HCT116 (cell line): ENCODE results near the gene VSTM2B. TPM values are rescaled to one million over a fixed set of nuclear protein-coding genes. Genes with fewer than 3 reads are reported as not detected.

ENCODE experiments used
- ATAC-seq: fragments of 200-7000 bp; cut with Tn5 transposase; 2 replicates; pipeline ENCODE4 v1.9.1; 2020; ENCODE audit warnings: mild to moderate bottlenecking, moderate library complexity
- BruUV-seq: library from RNA; stranded (reverse); fragments of 400-500 nt; replicated peaks from 2 replicates; lab custom pipeline; 2021; lab: Mats Ljungman, UMichigan
- CTCF ChIA-PET: fragments of 300-600 bp; sonication (Branson Sonifier 250); formaldehyde crosslinking; loops from one replicate; lab custom pipeline; 2021; ENCODE audit warnings: antibody characterized with exemption; lab: Charles Lee
- POLR2A ChIA-PET: fragments of 300-600, 350-600 bp; sonication (Branson Sonifier 250); formaldehyde crosslinking; loops from one replicate; lab custom pipeline; 2021; ENCODE audit warnings: antibody characterized with exemption; lab: Charles Lee
- RAD21 ChIA-PET, 2 experiments: fragments of 300-600 bp; sonication (Branson Sonifier 250); formaldehyde crosslinking; loops; one replicate each; lab custom pipeline; 2023; ENCODE audit warnings: low total read pairs in 2 of 2; ENCODE audit not compliant: uncharacterized antibody in 2 of 2, unreplicated experiment in 2 of 2, low non-redundant PET in 1 of 2; lab: Charles Lee
- DNase-seq: peaks from one replicate; pipeline ENCODE4 v3.0.0-alpha.2; 2010; ENCODE audit warnings: low read depth, low spot score
- H2AFZ ChIP-seq: fragments of 200-600 bp; shearing (Covaris generic), sonication (generic); 2 replicates; pipeline ENCODE4 v1.6.1; 2017; ENCODE audit warnings: low read depth, mixed run types, mixed read lengths, antibody characterized with exemption, low read length; ENCODE audit not compliant: poor library complexity, severe bottlenecking
- H3K27ac ChIP-seq: 2 replicates; pipeline ENCODE4 v1.5.1; 2012; ENCODE audit warnings: low read depth, low read length
- H3K27me3 ChIP-seq: fragments of 200-600 bp; sonication (generic); 2 replicates; pipeline ENCODE4 v1.6.1; 2016; ENCODE audit warnings: mixed run types, low read length, mixed read lengths; ENCODE audit not compliant: insufficient read depth
- H3K36me3 ChIP-seq, 2 experiments: fragments of 200-500 bp in 1 of 2; fragments of 200-600 bp in 1 of 2; sonication (Bioruptor generic) in 1 of 2; sonication (generic) in 1 of 2; 2 replicates each; pipeline versions ENCODE4 v1.5.1 to v1.6.1; 2014 to 2016; ENCODE audit warnings: low read length in 2 of 2, inconsistent platforms in 1 of 2, mixed read lengths in 1 of 2, mixed run types in 1 of 2; ENCODE audit not compliant: insufficient read depth in 2 of 2, control insufficient read depth in 1 of 2
- H3K4me1 ChIP-seq, 2 experiments: fragments of 200-600 bp in 1 of 2; sonication (generic) in 1 of 2; 2 replicates each; pipeline versions ENCODE4 v1.5.1 to v1.6.1; 2012 to 2017; ENCODE audit warnings: low read length in 2 of 2, inconsistent platforms in 1 of 2, mild to moderate bottlenecking in 1 of 2, mixed read lengths in 1 of 2, mixed run types in 1 of 2, moderate library complexity in 1 of 2; ENCODE audit not compliant: insufficient read depth in 2 of 2, control insufficient read depth in 1 of 2
- H3K4me2 ChIP-seq: fragments of 200-600 bp; sonication (generic); 2 replicates; pipeline ENCODE4 v1.6.1; 2017; ENCODE audit warnings: mixed run types, low read length, mixed read lengths
- H3K4me3 ChIP-seq, 2 experiments: fragments of 200-600 bp in 1 of 2; sonication (generic) in 1 of 2; replicated peaks in 1 of 2; 2 replicates each; pipeline ENCODE4 v1.5.1; 2011 to 2016; ENCODE audit warnings: low read length in 2 of 2, control low read depth in 1 of 2, low read depth in 1 of 2, mild to moderate bottlenecking in 1 of 2, mixed read lengths in 1 of 2, mixed run types in 1 of 2
- H3K79me2 ChIP-seq: fragments of 200-600 bp; sonication (generic); 2 replicates; pipeline ENCODE4 v1.6.1; 2017; ENCODE audit warnings: mild to moderate bottlenecking, mixed run types, low read length, moderate library complexity, mixed read lengths; ENCODE audit not compliant: insufficient read depth
- H3K9ac ChIP-seq: fragments of 200-600 bp; sonication (generic); 2 replicates; pipeline ENCODE4 v1.6.1; 2016; ENCODE audit warnings: low read length, mixed read lengths
- H3K9me2 ChIP-seq: fragments of 200-600 bp; sonication (generic), shearing (Covaris generic); 2 replicates; pipeline ENCODE4 v1.6.1; 2017; ENCODE audit warnings: mixed run types, mild to moderate bottlenecking, moderate library complexity; ENCODE audit not compliant: insufficient read depth
- H3K9me3 ChIP-seq, 2 experiments: fragments of 200-500 bp in 1 of 2; fragments of 200-600 bp in 1 of 2; sonication (Bioruptor generic) in 1 of 2; sonication (generic) in 1 of 2; 2 replicates each; pipeline ENCODE4 v1.6.1; 2014 to 2017; ENCODE audit warnings: low read length in 2 of 2, mixed read lengths in 2 of 2, inconsistent platforms in 1 of 2, low read depth in 1 of 2, mild to moderate bottlenecking in 1 of 2, mixed run types in 1 of 2, moderate library complexity in 1 of 2; ENCODE audit not compliant: control insufficient read depth in 1 of 2, insufficient read depth in 1 of 2
- H4K20me1 ChIP-seq: fragments of 200-600 bp; sonication (generic), shearing (Covaris generic); 2 replicates; pipeline ENCODE4 v1.6.1; 2017; ENCODE audit warnings: mixed run types, mild to moderate bottlenecking, moderate library complexity; ENCODE audit not compliant: insufficient read depth
- ATF3 ChIP-seq: IDR thresholded peaks from 2 replicates; pipeline ENCODE4 v1.6.1; 2012
- CTCF ChIP-seq, 3 experiments: fragments of 200-600 bp in 1 of 3; sonication (generic) in 1 of 3; IDR thresholded peaks in 2 of 3; conservative IDR thresholded peaks in 1 of 3; 2 replicates each; pipeline ENCODE4 v1.5.1; 2012 to 2017; ENCODE audit warnings: low read depth in 2 of 3, low read length in 2 of 3, antibody characterized with exemption in 1 of 3, borderline replicate concordance in 1 of 3, control low read depth in 1 of 3, mild to moderate bottlenecking in 1 of 3, mixed read lengths in 1 of 3, mixed run types in 1 of 3, moderate library complexity in 1 of 3; ENCODE audit not compliant: insufficient read depth in 1 of 3
- EGR1 ChIP-seq: IDR thresholded peaks from 2 replicates; pipeline ENCODE4 v1.6.1; 2012; ENCODE audit warnings: low read depth
- EZH2 ChIP-seq: fragments of 200-600 bp; sonication (generic); IDR thresholded peaks from 2 replicates; pipeline ENCODE4 v1.6.1; 2017; ENCODE audit warnings: antibody characterized with exemption, mixed run types
- FOSL1 ChIP-seq: IDR thresholded peaks from 2 replicates; pipeline ENCODE4 v1.6.1; 2012; ENCODE audit warnings: low read depth
- SRF ChIP-seq: IDR thresholded peaks from 2 replicates; pipeline ENCODE4 v1.6.1; 2012; ENCODE audit warnings: low read depth
- TCF7L2 ChIP-seq: IDR thresholded peaks from 2 replicates; pipeline ENCODE4 v1.7.0; 2011; ENCODE audit warnings: borderline replicate concordance, inconsistent platforms; ENCODE audit not compliant: insufficient read depth, insufficient read length; ENCODE audit errors: extremely low read depth
- ZBTB33 ChIP-seq: IDR thresholded peaks from 2 replicates; pipeline ENCODE4 v1.6.1; 2011; ENCODE audit warnings: mild to moderate bottlenecking, low read length, moderate library complexity; ENCODE audit not compliant: insufficient replicate concordance; ENCODE audit errors: extremely low read depth
- ZFX ChIP-seq: fragments of 450-650 bp; IDR thresholded peaks from 2 replicates; pipeline ENCODE4 v1.6.1; 2017
- intact Hi-C: fragments of 100-400 bp; cut with micrococcal nuclease; formaldehyde crosslinking; loops from 2 replicates; pipeline ENCODE4 v1.10.0; 2022
- total RNA-seq: library from RNA; stranded (reverse); gene quantifications from one replicate; pipeline ENCODE4 v1.2.1, GENCODE V29; 2021; ENCODE audit not compliant: unreplicated experiment

The VSTM2B gene
- total RNA-seq, 1 experiment from 2014 or later = not detected

- CTCF ChIA-PET = interaction anchor here (1.1 to 2.9 kb wide), 2 partner anchors 100 to 105 kb away, joined by 3 to 44 read pairs; no protein-coding TSS in a partner anchor
- no peak for TF ChIP-seq FOSL1
- no peak for TF ChIP-seq SRF
- no peak for TF ChIP-seq ATF3
- TF ChIP-seq ZFX = no peak
- RAD21 ChIA-PET = no interaction called here
- Histone ChIP-seq H3K9me2 (no peaks in the 10 kb centered on the region), H3K4me3 (no peak overlapping the region), H3K4me1 (peaks cover under 1 to 2% of the 10 kb centered on the region in 2 experiments; a peak in 3 of 4 replicates), H3K27ac (no peak overlapping the region), H2AFZ (no peak overlapping the region), H3K9me3 (no peaks in the 10 kb centered on the region), H3K79me2 (peaks cover 7% of the 10 kb centered on the region), H3K9ac (no peak overlapping the region), H3K4me2 (no peak overlapping the region), H3K36me3 (peaks cover 13 to 29% of the 10 kb centered on the region in 2 experiments), H3K27me3 (no peaks in the 10 kb centered on the region), H4K20me1 (no peaks in the 10 kb centered on the region)
- DNase-seq = no peak
- no peak for ATAC-seq
- intact Hi-C loops = loop anchor here (5.0 kb wide), 2 partner anchors 55 to 260 kb away; partner anchors contain the start of gene PLEKHF1
- POLR2A ChIA-PET = interaction anchor here (1.0 kb wide), 1 partner anchor 104 kb away, joined by 4 read pairs; no protein-coding TSS in a partner anchor
- BruUV-seq = no TSS peak
Measured at GRCh38 chr19:29612121-29612520, 86.3 kb downstream of the VSTM2B start.

GRCh38 chr19:29612801-29613595 lies 87.2 kb downstream of the VSTM2B start:
- Histone ChIP-seq H3K27me3 (no peaks in the 10 kb centered on the region), H3K27ac (no peak overlapping the region), H3K9ac (no peak overlapping the region), H3K9me3 (no peaks in the 10 kb centered on the region), H2AFZ (no peak overlapping the region), H3K4me1 (no peaks in the 10 kb centered on the region), H4K20me1 (no peaks in the 10 kb centered on the region)
- ChIA-PET RAD21 (no interaction called here), CTCF (no interaction called here), POLR2A (no interaction called here)
- no peak for ATAC-seq
- TF ChIP-seq ZBTB33 = no peak
- TF ChIP-seq EGR1 = no peak
- TF ChIP-seq CTCF (IDR thresholded peaks at IDR 0.05 in 2 of 3, conservative IDR thresholded peaks at IDR 0.05 in 1 of 3; ENCODE audit: borderline replicate concordance in 1 of 3, insufficient read depth in 1 of 3, low read depth in 2 of 3, low read length in 2 of 3) = no peak
- TF ChIP-seq TCF7L2 = no peak
- no peak for TF ChIP-seq EZH2
- TF ChIP-seq, all 23 proteins: peak for 0
- no TSS peak for BruUV-seq
- no peak overlapping the region for H3K4me3 ChIP-seq
- intact Hi-C loops = loop anchor here (5.0 kb wide), 2 partner anchors 54 to 259 kb away; partner anchors contain the start of gene PLEKHF1
- H3K36me3 ChIP-seq = peaks cover 13 to 29% of the 10 kb centered on the region in 2 experiments
- no peaks in the 10 kb centered on the region for H3K79me2 ChIP-seq
- no peaks in the 10 kb centered on the region for H3K9me2 ChIP-seq
- H3K4me2 ChIP-seq = no peak overlapping the region
- DNase-seq = no peak
